Measurements from ENCODE around the gene DTNB. TPM values are rescaled to one million over a fixed set of nuclear protein-coding genes. Genes with fewer than 3 reads are reported as not detected.

Gene DTNB
- total and polyA plus RNA-seq, 2 donors (not counting 1 experiment from before 2014, with no cell fraction given): 5.1 to 5.4 TPM

DNA sequence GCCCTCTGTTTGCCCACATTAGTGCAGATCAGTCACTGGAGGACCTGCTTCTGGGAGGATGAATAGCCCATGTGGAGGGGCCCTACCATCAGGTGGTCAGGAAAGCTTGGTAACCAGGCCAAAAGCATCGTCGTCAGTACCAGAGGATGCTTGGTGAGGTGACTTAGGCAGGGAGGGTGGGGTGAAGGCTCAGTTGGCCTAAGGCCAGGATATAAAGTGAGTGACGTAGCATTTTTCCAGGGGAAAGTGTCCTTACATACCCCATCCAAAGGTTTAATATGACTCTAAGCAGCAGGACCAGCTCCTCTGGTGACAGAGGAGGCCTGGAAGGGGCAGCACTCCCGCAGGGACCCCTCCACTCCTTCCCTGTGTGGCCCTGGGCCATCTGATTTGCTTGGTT, 303.9 kb downstream of the DTNB start:
- Histone ChIP-seq H3K79me2 (ENCODE audit: control insufficient read depth, insufficient read depth, low read length) (no peaks in the 10 kb centered on the region), H3K4me1 (ENCODE audit: control insufficient read depth, extremely low read depth, insufficient read depth, low read length) (no peaks in the 10 kb centered on the region), H3K27me3 (ENCODE audit: control insufficient read depth, insufficient read depth, low read length) (no peaks in the 10 kb centered on the region), H3K36me3 (ENCODE audit: control insufficient read depth, insufficient read depth, low read length) (no peaks in the 10 kb centered on the region), H3K9me3 (ENCODE audit: control insufficient read depth, insufficient read depth, low read depth, low read length) (no peaks in the 10 kb centered on the region), H3K4me3 (replicated peaks in 1 of 4; ENCODE audit: control extremely low read depth in 1 of 4, insufficient read depth in 1 of 4, low read depth in 3 of 4, low read length in 4 of 4) (no peak overlapping the region), H4K20me1 (ENCODE audit: control insufficient read depth, extremely low read depth, insufficient read depth, low read length) (no peaks in the 10 kb centered on the region), H2AFZ (ENCODE audit: low read length) (no peak overlapping the region), H3K4me2 (ENCODE audit: extremely low read depth, insufficient read depth, low read length) (no peak overlapping the region), H3K27ac (ENCODE audit: insufficient read depth, low read length) (no peak overlapping the region), H3K9ac (ENCODE audit: insufficient read depth, low read length) (no peak overlapping the region)
- DNase-seq (ENCODE audit: low read depth in 2 of 2): no peak
- TF ChIP-seq, protein P1, sequence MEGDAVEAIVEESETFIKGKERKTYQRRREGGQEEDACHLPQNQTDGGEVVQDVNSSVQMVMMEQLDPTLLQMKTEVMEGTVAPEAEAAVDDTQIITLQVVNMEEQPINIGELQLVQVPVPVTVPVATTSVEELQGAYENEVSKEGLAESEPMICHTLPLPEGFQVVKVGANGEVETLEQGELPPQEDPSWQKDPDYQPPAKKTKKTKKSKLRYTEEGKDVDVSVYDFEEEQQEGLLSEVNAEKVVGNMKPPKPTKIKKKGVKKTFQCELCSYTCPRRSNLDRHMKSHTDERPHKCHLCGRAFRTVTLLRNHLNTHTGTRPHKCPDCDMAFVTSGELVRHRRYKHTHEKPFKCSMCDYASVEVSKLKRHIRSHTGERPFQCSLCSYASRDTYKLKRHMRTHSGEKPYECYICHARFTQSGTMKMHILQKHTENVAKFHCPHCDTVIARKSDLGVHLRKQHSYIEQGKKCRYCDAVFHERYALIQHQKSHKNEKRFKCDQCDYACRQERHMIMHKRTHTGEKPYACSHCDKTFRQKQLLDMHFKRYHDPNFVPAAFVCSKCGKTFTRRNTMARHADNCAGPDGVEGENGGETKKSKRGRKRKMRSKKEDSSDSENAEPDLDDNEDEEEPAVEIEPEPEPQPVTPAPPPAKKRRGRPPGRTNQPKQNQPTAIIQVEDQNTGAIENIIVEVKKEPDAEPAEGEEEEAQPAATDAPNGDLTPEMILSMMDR (conservative IDR thresholded peaks at IDR 0.05 in 1 of 2, IDR thresholded peaks at IDR 0.05 in 1 of 2; ENCODE audit: low read depth in 1 of 2, low read length in 2 of 2): no peak
- no peak for TF ChIP-seq EZH2 (IDR thresholded peaks at IDR 0.05; ENCODE audit: low read length, missing control alignments)

DNA sequence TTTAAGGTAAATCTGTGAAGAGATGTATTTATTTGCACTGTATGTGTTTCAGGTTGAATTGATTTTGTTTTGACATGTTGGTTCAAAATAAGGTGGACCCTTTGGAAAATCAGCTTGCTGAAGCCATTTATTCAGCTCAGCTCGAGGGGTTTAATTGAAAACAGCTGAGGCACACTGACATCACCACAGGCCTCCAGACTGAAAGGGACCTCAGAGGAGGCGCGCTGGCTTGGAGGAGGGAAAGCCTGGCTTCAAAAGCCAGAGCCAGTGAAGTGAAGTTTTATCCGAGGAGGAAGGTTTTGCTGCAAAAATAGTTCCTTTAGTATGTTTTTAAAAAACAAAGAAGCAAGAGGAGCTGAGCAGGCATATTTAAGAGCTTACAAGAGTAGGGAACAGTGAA, 304.7 kb downstream of the DTNB start:
- H3K79me2 ChIP-seq (ENCODE audit: control insufficient read depth, insufficient read depth, low read length): no peaks in the 10 kb centered on the region
- H3K27ac ChIP-seq (ENCODE audit: insufficient read depth, low read length): no peak overlapping the region
- no peak overlapping the region for H3K9ac ChIP-seq (ENCODE audit: insufficient read depth, low read length)
- TF ChIP-seq, protein P1 (conservative IDR thresholded peaks at IDR 0.05 in 1 of 2, IDR thresholded peaks at IDR 0.05 in 1 of 2; ENCODE audit: low read depth in 1 of 2, low read length in 2 of 2): no peak
- H3K4me2 ChIP-seq (ENCODE audit: extremely low read depth, insufficient read depth, low read length): no peak overlapping the region
- no peak for DNase-seq (ENCODE audit: low read depth in 2 of 2)
- no peak overlapping the region for H2AFZ ChIP-seq (ENCODE audit: low read length)
- H3K4me1 ChIP-seq (ENCODE audit: control insufficient read depth, extremely low read depth, insufficient read depth, low read length): no peaks in the 10 kb centered on the region
- H4K20me1 ChIP-seq (ENCODE audit: control insufficient read depth, extremely low read depth, insufficient read depth, low read length): no peaks in the 10 kb centered on the region
- no peaks in the 10 kb centered on the region for H3K9me3 ChIP-seq (ENCODE audit: control insufficient read depth, insufficient read depth, low read depth, low read length)
- no peaks in the 10 kb centered on the region for H3K36me3 ChIP-seq (ENCODE audit: control insufficient read depth, insufficient read depth, low read length)
- no peak overlapping the region for H3K4me3 ChIP-seq (replicated peaks in 1 of 4; ENCODE audit: control extremely low read depth in 1 of 4, insufficient read depth in 1 of 4, low read depth in 3 of 4, low read length in 4 of 4)
- no peaks in the 10 kb centered on the region for H3K27me3 ChIP-seq (ENCODE audit: control insufficient read depth, insufficient read depth, low read length)

DNA sequence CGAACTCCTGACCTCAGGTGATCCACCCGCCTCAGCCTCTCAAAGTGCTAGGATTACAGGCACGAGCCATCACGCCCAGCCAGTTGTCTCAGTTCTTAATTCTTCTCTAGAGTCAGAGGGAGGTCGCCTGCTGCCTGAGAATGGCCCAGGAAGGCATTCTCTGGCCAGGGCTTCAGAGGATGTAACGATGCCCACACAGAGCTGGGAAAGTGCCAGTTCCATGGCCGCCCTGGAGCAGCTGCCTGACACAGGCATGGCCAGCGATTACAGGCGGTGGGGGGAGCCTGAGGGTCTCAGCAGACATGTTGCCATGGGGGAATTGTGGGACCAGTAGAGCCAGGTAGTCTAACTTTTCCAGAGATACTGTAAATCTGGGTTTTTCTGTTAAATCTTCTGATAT, 306.1 kb downstream of the DTNB start:
- Histone ChIP-seq H3K27me3 (ENCODE audit: control insufficient read depth, insufficient read depth, low read length) (no peaks in the 10 kb centered on the region), H3K4me3 (replicated peaks in 1 of 4; ENCODE audit: control extremely low read depth in 1 of 4, insufficient read depth in 1 of 4, low read depth in 3 of 4, low read length in 4 of 4) (no peak overlapping the region), H3K79me2 (ENCODE audit: control insufficient read depth, insufficient read depth, low read length) (no peaks in the 10 kb centered on the region), H3K4me1 (ENCODE audit: control insufficient read depth, extremely low read depth, insufficient read depth, low read length) (peaks cover 2% of the 10 kb centered on the region), H4K20me1 (ENCODE audit: control insufficient read depth, extremely low read depth, insufficient read depth, low read length) (no peaks in the 10 kb centered on the region), H2AFZ (ENCODE audit: low read length) (no peak overlapping the region), H3K9me3 (ENCODE audit: control insufficient read depth, insufficient read depth, low read depth, low read length) (no peaks in the 10 kb centered on the region), H3K4me2 (ENCODE audit: extremely low read depth, insufficient read depth, low read length) (no peak overlapping the region), H3K27ac (ENCODE audit: insufficient read depth, low read length) (no peak overlapping the region), H3K9ac (ENCODE audit: insufficient read depth, low read length) (no peak overlapping the region), H3K36me3 (ENCODE audit: control insufficient read depth, insufficient read depth, low read length) (no peaks in the 10 kb centered on the region)
- TF ChIP-seq, protein P1 (conservative IDR thresholded peaks at IDR 0.05 in 1 of 2, IDR thresholded peaks at IDR 0.05 in 1 of 2; ENCODE audit: low read depth in 1 of 2, low read length in 2 of 2): no peak
- no peak for TF ChIP-seq EZH2 (IDR thresholded peaks at IDR 0.05; ENCODE audit: low read length, missing control alignments)
- no peak for DNase-seq (ENCODE audit: low read depth in 2 of 2)

Data from fibroblast of lung (primary cell).